Bronchial epithelial cell (primary cell): ENCODE data around the gene SLC35F3. TPM values are rescaled to one million over a fixed set of nuclear protein-coding genes. Genes with fewer than 3 reads are reported as not detected.

Experiments used
- DNase-seq: peaks from one replicate; pipeline ENCODE4 v3.0.0-alpha.2; 2010; ENCODE audit warnings: low read depth
- FAIRE-seq: peaks from 2 replicates; lab custom pipeline; 2011; peaks lifted over from hg19 to GRCh38; lab: Jason Lieb, UNC
- H3K27me3 ChIP-seq: 2 replicates; pipeline ENCODE4 v1.5.1; 2011; ENCODE audit warnings: low read length; ENCODE audit not compliant: control insufficient read depth, insufficient read depth
- H3K36me3 ChIP-seq: 2 replicates; pipeline ENCODE4 v1.5.1; 2011; ENCODE audit warnings: low read length; ENCODE audit not compliant: control insufficient read depth, insufficient read depth
- H3K4me3 ChIP-seq: 2 replicates; pipeline ENCODE4 v1.5.1; 2011; ENCODE audit warnings: mild to moderate bottlenecking, low read depth, low read length, control low read depth
- total RNA-seq: library from RNA; depleted of rRNA; stranded (reverse); fragments of >200 nt; gene quantifications from 2 replicates; pipeline ENCODE4 v1.2.1, GENCODE V29; 2014
- TF ChIP-seq, protein P1 (sequence below): IDR thresholded peaks from 2 replicates; pipeline ENCODE4 v1.5.1; 2011; ENCODE audit warnings: mild to moderate bottlenecking, moderate library complexity, low read length, control low read depth, inconsistent platforms; ENCODE audit not compliant: insufficient read depth, severe bottlenecking

Gene SLC35F3
- total RNA-seq, 1 donor from 2014 or later, result 0.79 TPM

DNA sequence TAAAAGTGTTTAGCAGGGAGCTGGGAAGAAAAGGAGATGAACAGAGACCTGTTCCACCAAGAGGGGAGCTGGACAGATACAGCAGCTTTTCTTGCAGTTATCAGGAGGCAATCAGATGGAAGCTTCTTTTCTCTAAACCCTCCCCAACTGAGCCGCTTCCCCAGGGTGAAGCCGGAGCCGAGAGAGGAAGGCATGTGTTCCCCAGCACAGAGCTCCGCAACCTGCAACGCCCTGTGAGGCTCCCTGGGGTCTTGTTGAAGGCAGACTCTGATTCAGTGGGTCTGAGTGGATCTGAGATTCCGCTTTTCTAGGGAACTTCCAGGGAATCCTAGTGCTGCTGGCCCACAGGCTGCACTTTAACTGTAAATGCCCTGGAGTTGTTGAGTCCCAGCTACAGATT lies 329.7 kb downstream of the SLC35F3 start:
- FAIRE-seq (peak; percentile 18), DNase-seq (no peak)
- Histone ChIP-seq H3K4me3 (no peak overlapping the region), H3K36me3 (no peaks in the 10 kb centered on the region), H3K27me3 (peaks cover 1% of the 10 kb centered on the region)
- TF ChIP-seq, protein P1, sequence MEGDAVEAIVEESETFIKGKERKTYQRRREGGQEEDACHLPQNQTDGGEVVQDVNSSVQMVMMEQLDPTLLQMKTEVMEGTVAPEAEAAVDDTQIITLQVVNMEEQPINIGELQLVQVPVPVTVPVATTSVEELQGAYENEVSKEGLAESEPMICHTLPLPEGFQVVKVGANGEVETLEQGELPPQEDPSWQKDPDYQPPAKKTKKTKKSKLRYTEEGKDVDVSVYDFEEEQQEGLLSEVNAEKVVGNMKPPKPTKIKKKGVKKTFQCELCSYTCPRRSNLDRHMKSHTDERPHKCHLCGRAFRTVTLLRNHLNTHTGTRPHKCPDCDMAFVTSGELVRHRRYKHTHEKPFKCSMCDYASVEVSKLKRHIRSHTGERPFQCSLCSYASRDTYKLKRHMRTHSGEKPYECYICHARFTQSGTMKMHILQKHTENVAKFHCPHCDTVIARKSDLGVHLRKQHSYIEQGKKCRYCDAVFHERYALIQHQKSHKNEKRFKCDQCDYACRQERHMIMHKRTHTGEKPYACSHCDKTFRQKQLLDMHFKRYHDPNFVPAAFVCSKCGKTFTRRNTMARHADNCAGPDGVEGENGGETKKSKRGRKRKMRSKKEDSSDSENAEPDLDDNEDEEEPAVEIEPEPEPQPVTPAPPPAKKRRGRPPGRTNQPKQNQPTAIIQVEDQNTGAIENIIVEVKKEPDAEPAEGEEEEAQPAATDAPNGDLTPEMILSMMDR, result no peak

DNA sequence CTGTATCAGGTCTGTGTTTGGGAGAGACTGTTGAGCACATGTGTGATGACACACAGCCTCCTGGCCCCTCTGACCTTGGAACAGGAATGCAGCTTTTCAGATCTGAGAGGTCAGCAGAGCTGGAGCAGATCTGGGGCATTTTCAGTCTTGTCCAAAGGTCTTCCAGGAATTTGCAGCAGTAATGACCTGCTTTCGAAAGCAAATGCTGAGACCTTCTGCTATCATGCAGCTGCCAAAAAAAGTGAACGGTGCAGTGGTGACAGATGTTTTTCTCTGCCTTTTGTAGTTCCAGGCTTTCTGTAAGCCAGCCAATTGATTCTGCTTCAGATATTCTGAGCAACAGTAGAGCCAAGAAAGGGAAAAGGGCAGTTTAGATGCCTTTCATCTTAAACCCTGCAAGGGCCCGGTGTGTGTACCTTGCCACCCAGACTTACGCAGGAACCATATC lies 331.0 kb downstream of the SLC35F3 start:
- Histone ChIP-seq H3K4me3 (no peak overlapping the region), H3K27me3 (peaks cover 1% of the 10 kb centered on the region), H3K36me3 (no peaks in the 10 kb centered on the region)
- TF ChIP-seq, protein P1, result no peak
- FAIRE-seq, result no peak
- no peak for DNase-seq

DNA sequence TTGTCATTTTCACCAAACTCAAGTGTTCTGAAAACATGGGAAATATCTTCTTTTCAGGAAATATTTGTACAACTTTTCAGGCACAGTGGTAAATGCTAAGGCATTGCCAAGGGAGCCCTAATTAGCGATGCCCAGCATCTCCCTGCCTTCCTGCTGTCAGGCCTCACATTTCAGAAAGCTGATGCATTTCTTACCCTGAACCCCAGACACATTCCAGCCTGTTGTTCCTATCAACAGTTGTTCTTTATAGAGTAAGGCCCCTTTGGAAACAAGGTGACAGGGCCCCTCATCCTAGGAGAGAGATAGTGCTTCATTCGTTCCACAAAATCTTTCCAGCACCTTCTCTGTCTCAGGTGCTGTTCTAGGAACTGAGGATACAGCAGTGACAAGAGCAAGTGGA lies 332.9 kb downstream of the SLC35F3 start:
- FAIRE-seq (no peak), DNase-seq (no peak)
- H3K27me3 ChIP-seq, result peaks cover 1% of the 10 kb centered on the region
- TF ChIP-seq, protein P1, result no peak
- H3K4me3 ChIP-seq, result no peak overlapping the region
- no peaks in the 10 kb centered on the region for H3K36me3 ChIP-seq

DNA sequence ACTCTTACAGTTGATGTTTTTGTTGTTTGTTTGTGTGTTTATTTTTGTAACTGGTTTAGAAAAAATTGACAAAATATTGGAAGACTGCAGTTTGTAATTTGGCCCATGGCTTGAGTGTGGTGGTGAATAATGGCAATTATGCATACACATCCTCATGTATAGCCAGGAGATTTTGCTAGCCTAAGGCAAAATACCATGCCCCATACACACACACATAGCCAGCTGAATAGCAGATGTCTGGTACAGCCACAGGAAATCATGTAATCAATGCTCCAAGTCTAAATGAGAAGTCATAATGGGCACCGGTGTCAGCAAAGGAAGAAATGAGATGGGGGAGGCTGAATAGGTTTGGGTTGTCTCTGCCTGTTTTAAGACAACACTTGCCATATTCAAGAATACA lies 333.6 kb downstream of the SLC35F3 start:
- Histone ChIP-seq H3K36me3 (no peaks in the 10 kb centered on the region), H3K4me3 (no peak overlapping the region), H3K27me3 (peaks cover 1% of the 10 kb centered on the region)
- FAIRE-seq (no peak), DNase-seq (peak; percentile 46)
- TF ChIP-seq, protein P1, result no peak

DNA sequence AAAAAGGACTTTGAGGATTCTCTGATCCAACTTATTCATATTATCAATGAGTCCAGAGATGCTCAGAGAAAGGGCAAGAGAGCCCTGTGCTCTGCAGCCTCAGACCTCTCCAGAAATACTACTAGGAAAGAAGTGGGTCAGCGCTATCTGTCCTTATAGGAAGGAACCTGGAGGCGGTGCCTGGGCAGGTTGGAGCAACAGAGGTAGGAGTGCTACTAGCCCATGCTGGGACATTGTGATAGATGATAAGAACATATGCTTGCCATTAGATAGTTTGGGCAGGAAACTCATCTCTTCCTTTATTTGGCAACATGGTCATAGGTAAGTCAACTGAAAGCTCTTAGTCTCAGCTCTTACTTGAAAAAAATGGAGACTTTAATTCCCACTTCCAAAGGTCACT lies 335.0 kb downstream of the SLC35F3 start:
- TF ChIP-seq, protein P1, result no peak
- H3K4me3 ChIP-seq, result no peak overlapping the region
- no peaks in the 10 kb centered on the region for H3K36me3 ChIP-seq
- H3K27me3 ChIP-seq, result no peaks in the 10 kb centered on the region
- DNase-seq (no peak), FAIRE-seq (no peak)

DNA sequence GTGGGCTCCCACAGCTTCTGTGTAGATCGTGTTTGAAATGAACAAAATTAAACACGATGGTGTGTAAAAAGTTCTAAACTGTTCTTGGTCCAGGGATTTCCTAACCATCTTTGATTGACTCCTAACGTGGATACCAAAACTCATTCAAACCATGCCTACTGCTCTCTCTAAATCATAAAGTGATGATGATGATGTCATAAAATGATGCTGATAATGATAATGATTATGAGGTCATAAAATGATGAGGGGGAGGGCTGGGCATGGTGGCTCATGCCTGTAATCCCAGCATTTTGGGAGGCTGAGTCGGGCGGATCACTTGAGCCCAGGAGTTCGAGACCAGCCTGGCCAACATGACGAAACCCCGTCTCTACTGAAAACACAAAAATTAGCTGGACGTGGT lies 335.5 kb downstream of the SLC35F3 start:
- no peaks in the 10 kb centered on the region for H3K27me3 ChIP-seq
- DNase-seq (no peak), FAIRE-seq (no peak)
- no peaks in the 10 kb centered on the region for H3K36me3 ChIP-seq
- no peak overlapping the region for H3K4me3 ChIP-seq
- TF ChIP-seq, protein P1, result no peak
